Liver (tissue), 9 donors: ENCODE results near the gene RAPGEF6. TPM values are rescaled to one million over a fixed set of nuclear protein-coding genes. Genes with fewer than 3 reads are reported as not detected.

Experiments used
- DNase-seq: peaks from one replicate; pipeline ENCODE4 v3.0.0-alpha.2; 2017; ENCODE audit warnings: low spot score
- H3K27ac ChIP-seq, 2 donors: one replicate each; pipeline ENCODE4 v1.7.0; 2013; ENCODE audit warnings: inconsistent platforms in 2 of 2, low read length in 2 of 2, control low read depth in 1 of 2, low read depth in 1 of 2, mild to moderate bottlenecking in 1 of 2
- H3K27me3 ChIP-seq, 4 donors: one replicate each; pipeline versions ENCODE4 v1.6.1 to v1.7.0; 2013; ENCODE audit warnings: low read length in 3 of 4, inconsistent platforms in 1 of 4, mild to moderate bottlenecking in 1 of 4, moderate library complexity in 1 of 4; ENCODE audit not compliant: control insufficient read depth in 4 of 4, insufficient read depth in 4 of 4
- H3K36me3 ChIP-seq, 4 donors: one replicate each; pipeline versions ENCODE4 v1.6.1 to v1.7.0; 2013; ENCODE audit warnings: low read length in 3 of 4, mild to moderate bottlenecking in 3 of 4, low read depth in 1 of 4, moderate library complexity in 1 of 4; ENCODE audit not compliant: control insufficient read depth in 4 of 4, insufficient read depth in 3 of 4
- H3K4me1 ChIP-seq, 4 donors: one replicate each; pipeline versions ENCODE4 v1.6.1 to v1.7.0; 2013; ENCODE audit warnings: low read length in 3 of 4, mild to moderate bottlenecking in 3 of 4, moderate library complexity in 1 of 4; ENCODE audit not compliant: control insufficient read depth in 4 of 4, insufficient read depth in 4 of 4
- H3K4me3 ChIP-seq, 3 donors: one replicate each; pipeline versions ENCODE4 v1.6.1 to v1.7.0; 2013; ENCODE audit warnings: low read length in 3 of 3, control low read depth in 1 of 3, low read depth in 1 of 3, mild to moderate bottlenecking in 1 of 3
- H3K9ac ChIP-seq, 2 donors: one replicate each; pipeline ENCODE4 v1.7.0; 2013; ENCODE audit warnings: low read length in 2 of 2, mild to moderate bottlenecking in 2 of 2, moderate library complexity in 2 of 2, control low read depth in 1 of 2, low read depth in 1 of 2
- H3K9me3 ChIP-seq, 4 donors: one replicate each; pipeline versions ENCODE4 v1.6.1 to v1.7.0; 2013; ENCODE audit warnings: low read length in 3 of 4; ENCODE audit not compliant: control insufficient read depth in 4 of 4
- FOXA1 ChIP-seq: IDR thresholded peaks from 2 replicates; pipeline ENCODE4 v1.6.1; 2016; ENCODE audit warnings: antibody characterized with exemption
- GABPA ChIP-seq, 2 donors: IDR thresholded peaks in 1 of 2; conservative IDR thresholded peaks in 1 of 2; 2 replicates each; pipeline ENCODE4 v1.6.1; 2016; ENCODE audit warnings: antibody characterized with exemption in 2 of 2, mild to moderate bottlenecking in 1 of 2, moderate library complexity in 1 of 2
- HNF4A ChIP-seq, 2 donors: conservative IDR thresholded peaks; 2 replicates each; pipeline ENCODE4 v1.6.1; 2016; ENCODE audit warnings: antibody characterized with exemption in 2 of 2, mild to moderate bottlenecking in 2 of 2
- HNF4G ChIP-seq: IDR thresholded peaks from 2 replicates; pipeline ENCODE4 v1.6.1; 2016; ENCODE audit warnings: antibody characterized with exemption
- RXRA ChIP-seq, 2 donors: IDR thresholded peaks; 2 replicates each; pipeline ENCODE4 v1.6.1; 2017 to 2018; ENCODE audit warnings: antibody characterized with exemption in 2 of 2, mild to moderate bottlenecking in 1 of 2
- SP1 ChIP-seq: IDR thresholded peaks from 2 replicates; pipeline ENCODE4 v1.6.1; 2018; ENCODE audit warnings: antibody characterized with exemption, mild to moderate bottlenecking
- TAF1 ChIP-seq: conservative IDR thresholded peaks from 2 replicates; pipeline ENCODE4 v1.6.1; 2016; ENCODE audit warnings: antibody characterized with exemption, mild to moderate bottlenecking
- YY1 ChIP-seq: IDR thresholded peaks from 2 replicates; pipeline ENCODE4 v1.6.1; 2016; ENCODE audit warnings: antibody characterized with exemption, mild to moderate bottlenecking
- WGBS: extraction: QIAGEN DNeasy Blood & Tissue Kit; methylation state at CpG from one replicate; pipeline ENCODE4 v1.1.7; 2013; 5-methylcytosine and 5-hydroxymethylcytosine counted together
- polyA plus RNA-seq, 2 donors: library from polyadenylated mRNA; stranded (reverse) in 1 of 2; unstranded in 1 of 2; fragments of 200-250 nt in 1 of 2; fragments of >200 nt in 1 of 2; fragmentation: Nextera tagmentation in 1 of 2; extraction: Ambion mirVana in 1 of 2; gene quantifications; one replicate each; pipeline versions ENCODE4 v1.2.1 to v1.2.3, GENCODE V29; 2013 to 2015
- total RNA-seq, 2 donors: library from RNA; depleted of rRNA; stranded (reverse); fragments of >200 nt; gene quantifications; one replicate each; pipeline ENCODE4 v1.2.3, GENCODE V29; 2014
- TF ChIP-seq, protein P1 (sequence below): IDR thresholded peaks from 2 replicates; pipeline ENCODE4 v1.6.1; 2016; ENCODE audit warnings: antibody characterized with exemption, mild to moderate bottlenecking
- TF ChIP-seq, protein P2 (sequence below): IDR thresholded peaks from 2 replicates; pipeline ENCODE4 v1.6.1; 2016; ENCODE audit warnings: antibody characterized with exemption
- TF ChIP-seq, protein P3 (sequence below): IDR thresholded peaks from 2 replicates; pipeline ENCODE4 v1.6.1; 2016; ENCODE audit warnings: antibody characterized with exemption
- donor health status: healthy.
- donor health status: healthy.
- donor health status: healthy.
- donor health status: healthy.
- donor health status: healthy.

The RAPGEF6 gene
- total and polyA plus RNA-seq, 4 donors = 1.7 to 16.1 (median 8.6) TPM

DNA sequence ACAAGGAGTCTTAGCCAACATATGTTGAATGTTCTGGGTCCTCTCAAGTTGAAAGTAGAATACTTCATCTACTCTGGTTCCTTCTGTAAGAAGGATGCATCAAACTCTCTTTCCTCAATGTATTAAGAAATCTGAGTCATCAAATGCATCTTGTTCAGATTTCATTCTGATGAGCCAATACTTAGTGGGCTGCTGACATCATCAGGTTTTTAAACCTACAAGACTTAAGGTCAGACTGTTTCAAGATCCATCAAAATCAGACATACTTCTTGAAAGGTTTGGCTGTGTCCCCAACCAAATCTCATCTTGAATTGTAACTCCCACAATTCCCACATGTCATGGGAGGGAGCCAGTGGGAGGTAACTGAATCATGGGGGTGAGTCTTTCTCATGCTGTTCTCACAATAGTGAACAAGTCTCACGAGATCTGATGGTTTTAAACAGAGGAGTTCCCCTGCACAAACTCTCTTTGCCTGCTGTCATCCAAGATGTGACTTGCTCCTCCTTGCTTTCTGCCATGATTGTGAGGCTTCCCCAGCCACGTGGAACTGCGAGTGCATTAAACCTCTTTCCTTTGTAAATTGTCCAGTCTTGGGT, 168.8 kb downstream of the RAPGEF6 start:
- WGBS = 96% methylated on average over 3 of the region's 3 CpGs

DNA sequence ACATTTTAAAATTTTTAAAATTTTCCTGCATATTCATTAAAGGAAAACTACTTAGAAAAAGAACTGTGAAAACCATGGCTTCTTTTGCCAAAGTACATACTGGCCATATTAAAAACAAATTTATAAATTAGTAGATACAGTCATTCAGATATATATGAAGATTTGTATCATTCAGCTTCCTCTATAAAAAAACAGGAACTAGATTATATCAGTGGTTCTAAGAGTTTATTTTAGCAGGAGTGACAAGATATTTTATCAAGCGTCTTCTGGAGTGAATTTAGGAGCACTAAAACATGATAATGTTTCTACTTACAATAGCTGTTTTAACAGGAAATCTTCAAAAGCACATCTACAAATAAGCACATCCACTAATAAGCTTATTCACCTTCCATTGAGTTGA, 171.4 kb downstream of the RAPGEF6 start:
- Histone ChIP-seq H3K36me3 (peaks cover 0 to 6% (median 0%) of the 10 kb centered on the region in 4 donors), H3K9me3 (no peaks in the 10 kb centered on the region), H3K4me3 (no peak overlapping the region), H3K4me1 (no peaks in the 10 kb centered on the region), H3K27ac (no peak overlapping the region), H3K27me3 (no peaks in the 10 kb centered on the region), H3K9ac (no peak overlapping the region)
- TF ChIP-seq FOXA1 (no peak), HNF4G (no peak)
- TF ChIP-seq, protein P1, sequence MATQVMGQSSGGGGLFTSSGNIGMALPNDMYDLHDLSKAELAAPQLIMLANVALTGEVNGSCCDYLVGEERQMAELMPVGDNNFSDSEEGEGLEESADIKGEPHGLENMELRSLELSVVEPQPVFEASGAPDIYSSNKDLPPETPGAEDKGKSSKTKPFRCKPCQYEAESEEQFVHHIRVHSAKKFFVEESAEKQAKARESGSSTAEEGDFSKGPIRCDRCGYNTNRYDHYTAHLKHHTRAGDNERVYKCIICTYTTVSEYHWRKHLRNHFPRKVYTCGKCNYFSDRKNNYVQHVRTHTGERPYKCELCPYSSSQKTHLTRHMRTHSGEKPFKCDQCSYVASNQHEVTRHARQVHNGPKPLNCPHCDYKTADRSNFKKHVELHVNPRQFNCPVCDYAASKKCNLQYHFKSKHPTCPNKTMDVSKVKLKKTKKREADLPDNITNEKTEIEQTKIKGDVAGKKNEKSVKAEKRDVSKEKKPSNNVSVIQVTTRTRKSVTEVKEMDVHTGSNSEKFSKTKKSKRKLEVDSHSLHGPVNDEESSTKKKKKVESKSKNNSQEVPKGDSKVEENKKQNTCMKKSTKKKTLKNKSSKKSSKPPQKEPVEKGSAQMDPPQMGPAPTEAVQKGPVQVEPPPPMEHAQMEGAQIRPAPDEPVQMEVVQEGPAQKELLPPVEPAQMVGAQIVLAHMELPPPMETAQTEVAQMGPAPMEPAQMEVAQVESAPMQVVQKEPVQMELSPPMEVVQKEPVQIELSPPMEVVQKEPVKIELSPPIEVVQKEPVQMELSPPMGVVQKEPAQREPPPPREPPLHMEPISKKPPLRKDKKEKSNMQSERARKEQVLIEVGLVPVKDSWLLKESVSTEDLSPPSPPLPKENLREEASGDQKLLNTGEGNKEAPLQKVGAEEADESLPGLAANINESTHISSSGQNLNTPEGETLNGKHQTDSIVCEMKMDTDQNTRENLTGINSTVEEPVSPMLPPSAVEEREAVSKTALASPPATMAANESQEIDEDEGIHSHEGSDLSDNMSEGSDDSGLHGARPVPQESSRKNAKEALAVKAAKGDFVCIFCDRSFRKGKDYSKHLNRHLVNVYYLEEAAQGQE = no peak
- DNase-seq = no peak
- WGBS = 76% methylated on average over 1 of the region's 1 CpG

More for the DNA sequence above, 168.8 kb downstream of the RAPGEF6 start:
- Histone ChIP-seq H3K36me3 (peaks cover 0 to 3% (median 0%) of the 10 kb centered on the region in 4 donors), H3K27me3 (no peaks in the 10 kb centered on the region), H3K4me3 (no peak overlapping the region), H3K9ac (no peak overlapping the region), H3K9me3 (no peaks in the 10 kb centered on the region), H3K4me1 (no peaks in the 10 kb centered on the region), H3K27ac (no peak overlapping the region)
- no peak for DNase-seq
- TF ChIP-seq YY1 (no peak), TAF1 (no peak), GABPA (IDR thresholded peaks at IDR 0.05 in 1 of 2, conservative IDR thresholded peaks at IDR 0.05 in 1 of 2) (no peak), RXRA (IDR thresholded peaks at IDR 0.05) (no peak), SP1 (no peak), HNF4A (conservative IDR thresholded peaks at IDR 0.05) (no peak)
- TF ChIP-seq, protein P2, sequence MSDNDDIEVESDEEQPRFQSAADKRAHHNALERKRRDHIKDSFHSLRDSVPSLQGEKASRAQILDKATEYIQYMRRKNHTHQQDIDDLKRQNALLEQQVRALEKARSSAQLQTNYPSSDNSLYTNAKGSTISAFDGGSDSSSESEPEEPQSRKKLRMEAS = no peak
- TF ChIP-seq, protein P3, sequence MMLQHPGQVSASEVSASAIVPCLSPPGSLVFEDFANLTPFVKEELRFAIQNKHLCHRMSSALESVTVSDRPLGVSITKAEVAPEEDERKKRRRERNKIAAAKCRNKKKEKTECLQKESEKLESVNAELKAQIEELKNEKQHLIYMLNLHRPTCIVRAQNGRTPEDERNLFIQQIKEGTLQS = no peak
- TF ChIP-seq, protein P1 = no peak
